ENCODE data around the gene USP13.

USP13 gene

GRCh38 chr3:179801856-179802255 lies 149.0 kb downstream of the USP13 start:
- DNase-seq (ENCODE audit: low read depth), result no peak

- DNase-seq (ENCODE audit: low read depth), result no peak
Observed at GRCh38 chr3:179806177-179806576, 153.3 kb downstream of the USP13 start.

GRCh38 chr3:179807588-179807987 lies 154.7 kb downstream of the USP13 start:
- no peak for DNase-seq (ENCODE audit: low read depth)

- DNase-seq (ENCODE audit: low read depth), result no peak
Observed at GRCh38 chr3:179809639-179810038, 156.8 kb downstream of the USP13 start.

GRCh38 chr3:179811321-179812095 lies 158.7 kb downstream of the USP13 start:
- DNase-seq (ENCODE audit: low read depth), result no peak

- DNase-seq (ENCODE audit: low read depth), result no peak
Observed at GRCh38 chr3:179812096-179812382, 159.2 kb downstream of the USP13 start.

- no peak for DNase-seq (ENCODE audit: low read depth)
Observed at GRCh38 chr3:179819379-179819778, 166.5 kb downstream of the USP13 start.

GRCh38 chr3:179822296-179822695 lies 169.5 kb downstream of the USP13 start:
- DNase-seq (ENCODE audit: low read depth), result no peak

GRCh38 chr3:179825527-179826246 lies 172.8 kb downstream of the USP13 start:
- no peak for DNase-seq (ENCODE audit: low read depth)

GRCh38 chr3:179826247-179826637 lies 173.4 kb downstream of the USP13 start:
- no peak for DNase-seq (ENCODE audit: low read depth)

GRCh38 chr3:179828738-179829137 lies 175.9 kb downstream of the USP13 start:
- DNase-seq (ENCODE audit: low read depth), result no peak

- no peak for DNase-seq (ENCODE audit: low read depth)
Observed at GRCh38 chr3:179829401-179829800, 176.6 kb downstream of the USP13 start.

GRCh38 chr3:179832333-179832854 lies 179.6 kb downstream of the USP13 start:
- DNase-seq (ENCODE audit: low read depth), result no peak

GRCh38 chr3:179833294-179833693 lies 180.5 kb downstream of the USP13 start:
- DNase-seq (ENCODE audit: low read depth), result no peak

GRCh38 chr3:179837374-179837773 lies 184.5 kb downstream of the USP13 start:
- no peak for DNase-seq (ENCODE audit: low read depth)
